GM21619 (cell line): ENCODE results near the gene ANKRD34A.

Source experiments
- ATAC-seq: cut with Tn5 transposase; IDR thresholded peaks from one replicate; pipeline ENCODE4 v1.9.1; 2021; ENCODE audit not compliant: unreplicated experiment

The ANKRD34A gene

DNA sequence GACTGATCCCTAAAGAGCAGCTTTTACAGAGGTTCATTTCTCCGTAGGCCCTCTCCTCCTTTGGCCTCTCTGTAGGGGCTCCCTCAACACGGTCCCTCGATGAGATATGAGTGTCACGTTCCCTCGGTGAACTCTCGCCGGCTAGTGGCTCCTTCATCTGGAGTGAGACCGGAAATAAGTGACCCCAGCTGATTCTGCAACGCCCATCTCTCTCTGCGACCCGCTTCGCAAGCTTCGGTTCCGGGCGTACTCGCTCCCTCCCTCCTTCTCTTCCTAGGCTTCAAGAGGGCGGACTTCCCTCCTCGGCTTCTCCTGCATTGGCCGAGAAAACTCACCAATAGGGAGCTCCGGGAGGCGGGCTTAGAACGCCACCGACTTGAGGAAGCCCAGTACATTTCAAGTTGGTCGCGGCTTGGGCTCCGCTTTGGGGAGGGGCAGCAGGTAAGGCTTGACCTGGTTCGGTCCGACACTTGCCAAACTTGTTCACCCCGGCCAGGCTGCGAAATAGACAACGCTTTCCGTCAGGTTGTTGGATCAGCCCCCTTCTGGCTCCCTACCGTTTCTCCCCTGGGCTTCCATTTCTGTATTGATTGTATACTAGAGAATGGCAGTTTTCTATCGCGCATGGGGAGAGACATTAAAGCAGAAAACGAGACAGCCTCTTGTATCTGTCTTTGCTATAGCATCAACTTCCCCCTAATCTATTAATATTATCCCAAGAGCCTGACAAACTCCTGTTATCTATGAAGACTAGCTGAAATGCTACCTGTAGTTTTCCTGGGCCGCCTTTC is at the start of gene ANKRD34A, which contains the start of gene POLR3GL:
Gene ANKRD34A (minus strand): TSS at position 248 of the 791 bp plus-strand sequence. CDS start 2,816 bp downstream, outside the sequence.
Gene POLR3GL (plus strand): TSS at position 363 of the 791 bp plus-strand sequence. CDS start 10,176 bp downstream, outside the sequence.
- ATAC-seq: peak; percentile 88

DNA sequence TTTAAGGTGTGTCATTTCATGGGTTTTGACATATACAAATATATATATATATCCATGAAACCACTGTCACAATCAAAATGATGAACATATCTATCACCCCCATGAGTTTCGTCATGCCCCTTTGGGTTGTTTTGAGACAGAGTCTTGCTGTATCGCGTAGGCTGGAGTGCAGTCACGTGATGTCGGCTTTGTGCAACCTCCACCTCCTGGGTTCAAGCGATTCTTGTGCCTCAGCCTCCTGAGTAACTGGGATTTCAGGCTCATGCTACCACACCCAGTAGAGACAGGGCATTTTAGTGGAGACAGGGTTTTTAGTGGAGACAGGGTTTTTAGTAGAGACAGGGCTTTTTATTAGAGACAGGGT is 49.2 kb upstream of the ANKRD34A start:
- ATAC-seq: no peak

- ATAC-seq: no peak
These were observed 48.6 kb upstream of the ANKRD34A start for GRCh38 chr1:146012703-146013558.

DNA sequence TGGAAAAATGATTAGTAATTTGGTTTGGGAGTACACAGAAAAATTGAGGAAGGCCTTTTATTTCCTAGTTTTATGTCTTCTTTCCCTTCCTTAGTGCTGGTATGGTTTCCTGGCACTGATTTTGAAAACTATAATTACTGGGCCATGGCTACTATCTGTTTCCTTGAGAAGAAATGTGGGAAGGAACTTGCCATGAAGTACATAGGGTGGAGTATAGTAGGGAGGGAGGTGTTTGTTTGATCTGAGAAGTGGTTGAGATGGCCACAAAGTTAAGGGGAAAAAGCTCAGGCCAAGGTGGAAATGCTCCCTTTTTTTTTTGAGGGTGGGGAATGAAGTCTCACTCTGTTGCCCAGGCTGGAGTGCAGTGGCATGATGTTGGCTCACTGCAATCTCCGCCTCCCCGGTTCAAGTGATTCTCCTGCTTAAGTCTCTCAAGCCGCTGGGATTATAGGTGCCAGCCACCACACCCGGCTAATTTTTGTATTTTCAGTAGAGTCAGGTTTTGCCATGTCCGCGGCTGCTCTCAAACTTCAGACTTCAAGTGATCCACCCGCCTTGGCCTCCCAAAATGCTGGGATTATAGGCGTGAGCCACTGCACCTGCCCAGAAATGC is 45.9 kb upstream of the ANKRD34A start:
- no peak for ATAC-seq

DNA sequence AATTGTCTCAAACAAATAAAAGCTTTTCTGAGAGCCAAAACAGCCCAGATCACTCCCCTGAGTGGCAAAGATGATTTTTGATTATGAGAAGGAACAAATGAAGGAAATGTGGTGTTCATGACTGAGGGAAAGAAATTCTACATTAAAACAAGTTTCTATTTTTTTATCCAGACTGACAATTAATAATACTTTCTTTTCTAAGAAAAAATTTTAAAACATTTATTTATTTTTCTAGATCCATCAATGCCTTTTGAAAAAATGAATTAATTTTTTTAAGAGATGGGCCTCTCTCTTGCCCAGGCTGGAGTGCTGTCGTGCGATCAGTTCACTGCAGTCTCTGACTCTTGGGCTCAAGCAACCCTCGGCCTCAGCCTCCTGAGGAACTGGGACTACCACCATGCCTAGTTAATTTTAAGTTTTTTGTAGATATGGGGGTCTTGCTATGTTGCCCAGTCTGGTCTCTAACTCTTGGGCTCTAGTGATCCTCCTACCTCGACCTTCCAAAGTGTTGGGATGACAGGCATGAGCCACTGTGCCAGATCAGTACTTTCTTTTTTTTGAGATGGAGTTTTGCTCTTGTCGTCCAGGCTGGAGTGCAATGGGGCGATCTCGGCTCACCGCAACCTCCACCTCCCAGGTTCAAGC is 43.2 kb upstream of the ANKRD34A start:
- no peak for ATAC-seq

GRCh38 chr1:146001709-146002108 is 37.3 kb upstream of the ANKRD34A start:
- no peak for ATAC-seq

- ATAC-seq: no peak
These were observed 35.1 kb upstream of the ANKRD34A start for GRCh38 chr1:145999321-146000024.

DNA sequence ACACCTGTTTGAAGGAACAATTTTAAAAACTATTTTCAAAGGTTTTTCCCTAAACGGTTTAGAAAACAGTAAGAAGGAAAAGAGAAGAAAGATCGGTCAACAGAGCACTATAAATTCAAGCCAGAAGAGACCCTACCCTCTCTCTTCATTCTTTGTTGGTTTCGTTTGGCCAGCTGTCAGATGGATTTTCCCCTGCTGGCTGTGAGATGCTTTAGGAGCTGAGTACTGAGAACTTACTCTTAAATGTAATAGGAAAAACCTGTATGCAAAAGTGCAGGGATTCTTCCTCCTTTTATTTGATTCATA is 33.3 kb upstream of the ANKRD34A start:
- no peak for ATAC-seq

GRCh38 chr1:145997016-145997717 is 32.8 kb upstream of the ANKRD34A start:
- ATAC-seq: no peak

GRCh38 chr1:145996433-145997015 is 32.1 kb upstream of the ANKRD34A start, which contains the start of gene TXNIP:
Gene TXNIP (minus strand): TSS chr1:145996579. CDS start chr1:145996266, 313 bp downstream.
- peak; percentile 95 for ATAC-seq

- no peak for ATAC-seq
These were observed 31.6 kb upstream of the ANKRD34A start for GRCh38 chr1:145995964-145996432.

DNA sequence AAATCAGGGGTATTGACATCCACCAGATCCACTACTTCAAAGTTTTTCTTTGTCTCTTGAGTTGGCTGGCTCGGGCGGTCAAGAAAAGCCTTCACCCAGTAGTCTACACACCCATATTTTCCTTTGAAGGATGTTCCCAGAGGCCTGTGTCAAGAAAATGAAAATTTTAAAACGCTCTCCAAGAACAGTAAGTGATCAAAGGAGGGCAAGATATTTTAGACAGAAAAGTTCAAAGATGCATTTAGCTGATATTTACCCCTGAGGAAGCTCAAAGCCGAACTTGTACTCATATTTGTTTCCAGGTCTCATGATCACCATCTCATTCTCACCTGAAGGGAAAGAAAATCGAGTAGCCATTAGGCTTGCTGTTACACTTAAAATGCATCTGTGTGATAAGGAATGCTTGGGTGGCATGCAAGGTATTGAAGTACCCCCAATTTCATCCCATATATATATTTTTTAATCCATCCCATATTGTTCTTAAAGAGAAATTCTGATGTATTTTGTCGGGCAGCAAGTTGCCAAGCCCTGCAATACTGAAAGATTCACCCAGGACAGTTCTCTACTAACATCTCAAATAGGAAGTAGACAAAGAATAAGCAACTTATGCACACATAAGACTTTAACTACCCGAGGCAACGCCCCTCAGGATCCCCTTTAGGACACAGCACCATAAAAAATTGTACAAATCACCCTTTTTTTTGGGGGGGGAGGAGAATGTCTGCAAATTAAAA is 30.9 kb upstream of the ANKRD34A start:
- ATAC-seq: no peak

- no peak for ATAC-seq
These were observed 30.2 kb upstream of the ANKRD34A start for GRCh38 chr1:145994391-145995120.

DNA sequence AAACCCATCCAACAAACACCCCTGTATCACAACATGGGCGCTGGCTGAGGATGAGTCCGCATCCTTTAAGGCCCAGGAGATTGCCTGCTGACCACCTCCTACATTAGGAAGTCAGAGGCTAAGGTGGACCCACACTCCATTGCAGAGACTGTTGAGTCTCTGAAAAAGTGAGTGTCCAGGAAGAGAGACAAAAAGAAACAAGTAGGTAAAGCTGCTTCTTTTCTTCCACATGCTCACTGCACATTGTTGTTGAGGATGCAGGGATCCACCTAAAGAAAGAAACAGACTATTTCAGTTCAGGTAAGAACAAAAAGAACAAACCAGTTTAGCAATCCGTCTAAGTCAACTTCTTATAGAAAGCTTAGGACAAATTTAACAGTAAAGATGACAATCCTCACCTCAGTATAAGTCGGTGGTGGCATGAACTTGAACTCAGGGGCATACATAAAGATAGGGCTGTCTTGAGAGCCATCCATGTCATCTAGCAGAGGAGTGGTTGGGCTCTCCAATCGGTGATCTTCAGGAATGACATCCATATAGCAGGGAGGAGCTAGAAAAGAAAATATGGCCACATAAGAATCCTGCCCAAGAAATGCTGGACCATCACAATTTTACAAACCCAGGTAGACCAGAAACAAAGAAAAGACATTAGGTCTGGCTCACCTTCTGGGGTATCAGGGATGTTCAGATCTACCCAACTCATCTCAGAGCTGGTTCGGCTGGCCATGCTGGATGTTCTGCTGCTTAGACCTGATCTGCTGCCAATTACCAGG is 29.4 kb upstream of the ANKRD34A start:
- no peak for ATAC-seq

DNA sequence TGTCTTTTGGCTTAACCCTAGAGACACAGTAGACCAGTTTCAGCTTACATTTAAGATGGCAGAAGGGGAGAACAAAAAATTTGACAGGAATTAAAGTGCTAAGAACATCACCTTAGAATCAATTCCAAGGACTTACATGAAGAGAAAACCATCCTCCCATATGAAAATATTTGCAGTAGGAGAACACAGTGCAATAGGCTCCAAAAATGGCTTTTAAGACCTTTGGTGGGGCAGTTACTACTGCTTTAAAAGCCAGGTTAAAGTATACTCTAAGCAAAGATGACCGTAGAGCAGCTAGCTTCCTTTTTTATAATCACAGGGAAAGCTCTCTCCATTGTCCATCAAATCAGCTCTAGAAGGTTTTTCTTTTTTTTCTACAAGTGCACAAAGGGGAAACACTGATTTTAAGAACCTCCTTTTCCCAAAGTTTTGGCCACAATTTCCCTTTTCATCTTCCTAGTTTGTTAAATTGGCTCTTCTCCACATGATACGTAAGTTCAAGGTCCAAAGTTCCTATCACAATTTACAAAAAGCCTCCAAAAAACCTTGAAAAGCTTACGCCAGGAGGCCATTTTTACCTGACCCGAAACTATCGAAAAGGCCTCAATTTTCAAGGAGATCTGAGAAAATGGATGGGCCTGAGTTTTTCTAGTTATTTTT is 28.7 kb upstream of the ANKRD34A start:
- no peak for ATAC-seq

GRCh38 chr1:145992502-145992936 is 28.1 kb upstream of the ANKRD34A start:
- ATAC-seq: no peak
